NK-92 treated with Interleukin-12 subunit alpha and Interleukin-12 subunit beta, amount 100 ng/mL, for 24 hours (cell line): ENCODE results near the gene PIP5K1B.

Source experiments
- DNase-seq: peaks from one replicate; lab custom pipeline; 2025; lab: John Stamatoyannopoulos, UW

Gene PIP5K1B

DNA sequence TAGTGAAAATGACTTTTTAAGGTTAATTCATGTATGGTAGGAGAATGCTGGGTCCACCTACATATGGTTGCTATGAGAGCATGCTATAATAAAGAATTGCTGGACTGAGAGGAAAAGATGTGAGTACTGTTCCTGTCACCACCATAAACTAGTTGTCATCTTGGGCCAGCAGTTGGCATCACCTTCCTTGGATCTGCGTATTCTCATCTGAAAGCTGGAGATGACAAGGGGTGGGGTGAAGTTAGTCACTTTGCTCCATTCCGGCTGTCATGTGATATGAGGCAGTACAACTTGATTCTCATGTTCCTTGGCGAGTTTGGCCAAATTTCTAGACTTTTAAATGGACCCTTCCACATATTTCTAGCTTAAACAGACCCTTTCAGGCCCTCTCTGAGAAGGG lies 33.3 kb downstream of the PIP5K1B start:
- no peak for DNase-seq

DNA sequence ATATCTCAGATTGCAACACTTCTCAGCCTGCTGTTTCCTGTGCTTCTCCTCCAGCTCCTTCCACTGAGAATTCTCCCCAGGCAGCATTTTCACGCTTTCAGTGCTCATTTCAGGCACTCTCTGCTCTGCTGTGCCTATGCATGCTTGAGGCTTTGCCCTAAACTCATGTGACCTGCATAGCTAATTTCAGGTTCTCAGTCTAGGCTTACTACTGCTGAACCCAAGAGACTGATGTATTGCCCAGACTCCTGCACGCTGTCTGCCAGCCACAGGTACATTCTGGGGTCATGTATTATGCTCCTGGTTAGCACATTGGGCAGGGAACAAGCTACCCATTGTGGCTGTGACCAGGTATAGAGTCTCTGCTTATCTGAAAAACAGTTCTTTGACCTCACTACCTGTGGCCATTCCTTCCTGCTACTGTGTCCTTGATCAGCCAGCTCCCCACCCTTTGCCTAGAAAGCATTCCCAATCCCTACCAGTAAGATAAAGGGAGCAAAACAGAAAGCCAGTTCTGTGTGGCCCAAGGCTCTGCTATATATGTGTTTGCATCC lies 34.7 kb downstream of the PIP5K1B start:
- DNase-seq, result no peak

DNA sequence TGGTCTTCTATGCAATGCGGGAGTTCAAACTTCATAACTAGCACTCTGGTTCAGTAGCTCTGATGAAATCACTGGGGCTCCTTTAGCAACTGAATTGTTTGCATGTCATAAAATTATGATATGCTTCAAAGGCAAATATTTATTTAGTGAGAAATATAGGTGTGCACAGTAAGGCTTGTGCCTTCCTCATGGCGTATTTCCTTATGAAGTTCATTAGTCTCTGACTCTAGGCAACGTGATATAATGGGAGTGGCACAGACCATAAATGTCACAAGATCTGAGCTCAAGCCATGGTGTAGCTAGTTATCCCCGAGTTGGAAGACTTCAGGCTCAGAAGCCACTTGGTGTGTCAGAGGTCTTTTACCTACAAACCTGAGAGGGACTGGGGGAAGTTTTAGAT lies 35.5 kb downstream of the PIP5K1B start:
- no peak for DNase-seq

DNA sequence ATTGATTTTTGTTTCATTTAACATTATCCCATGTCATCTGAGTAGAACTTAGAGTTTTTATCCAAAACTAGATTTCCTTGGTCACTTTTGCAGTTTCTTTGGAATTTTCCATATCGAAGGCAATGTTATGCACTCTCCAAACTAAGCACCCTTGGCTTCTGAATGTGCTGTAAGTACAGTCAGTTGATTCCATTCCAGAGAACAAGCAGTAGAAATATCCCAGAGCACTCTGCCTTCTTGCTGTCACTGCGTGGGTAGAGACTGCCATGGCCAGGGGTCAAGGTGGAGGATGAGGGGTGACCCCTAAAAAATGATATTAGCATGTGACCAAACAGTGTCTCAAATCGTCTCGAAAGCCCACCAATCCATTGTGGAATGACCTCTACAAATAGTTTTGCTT lies 36.2 kb downstream of the PIP5K1B start:
- DNase-seq, result no peak

DNA sequence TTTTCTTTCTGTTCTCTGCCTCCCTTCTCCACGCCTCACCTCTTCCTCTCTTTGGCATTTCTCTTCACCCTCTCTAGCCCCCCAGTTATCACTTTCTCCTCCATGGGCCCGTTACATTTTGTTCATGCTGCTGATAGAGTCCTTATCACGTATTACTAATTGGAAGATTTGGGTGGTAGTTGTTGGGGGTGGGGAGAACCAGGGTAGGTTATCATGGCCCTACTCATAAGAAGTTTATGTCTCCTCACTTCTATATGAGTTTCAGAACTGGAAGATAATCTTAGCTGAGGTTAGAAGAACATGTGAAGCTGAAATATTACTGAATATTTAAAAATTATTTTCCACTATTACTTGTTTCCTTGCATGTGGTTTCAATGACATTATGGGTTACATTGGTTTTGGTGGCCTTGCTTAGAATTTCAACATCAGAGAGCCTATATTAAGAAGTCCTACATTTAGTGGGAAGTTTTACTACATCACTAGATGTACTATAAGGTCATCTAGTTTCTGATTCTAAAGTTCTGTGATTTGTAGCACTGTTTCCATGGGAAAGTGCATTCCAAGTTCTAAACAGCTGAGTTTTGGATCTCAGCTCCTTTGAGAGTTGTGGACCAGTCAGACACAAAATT lies 36.8 kb downstream of the PIP5K1B start:
- DNase-seq, result no peak

DNA sequence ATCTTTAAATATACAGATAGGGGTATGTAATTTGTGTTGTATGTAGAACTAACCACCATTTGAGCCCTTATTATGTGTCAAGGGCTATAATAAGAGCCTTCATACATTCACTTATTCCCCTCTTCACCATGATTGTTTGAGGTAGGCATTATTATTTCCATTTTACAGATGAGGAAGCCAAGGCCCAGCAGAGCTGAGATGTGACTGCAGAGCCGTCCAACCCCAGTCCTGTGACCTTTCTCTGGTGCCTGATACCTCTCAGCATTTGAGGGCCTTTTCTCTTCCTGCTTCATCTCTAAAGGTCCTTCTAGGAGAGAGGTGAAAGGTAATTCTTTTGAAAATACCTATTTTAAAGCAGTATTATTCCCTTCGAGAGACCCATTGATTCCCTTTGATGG lies 37.3 kb downstream of the PIP5K1B start:
- no peak for DNase-seq

DNA sequence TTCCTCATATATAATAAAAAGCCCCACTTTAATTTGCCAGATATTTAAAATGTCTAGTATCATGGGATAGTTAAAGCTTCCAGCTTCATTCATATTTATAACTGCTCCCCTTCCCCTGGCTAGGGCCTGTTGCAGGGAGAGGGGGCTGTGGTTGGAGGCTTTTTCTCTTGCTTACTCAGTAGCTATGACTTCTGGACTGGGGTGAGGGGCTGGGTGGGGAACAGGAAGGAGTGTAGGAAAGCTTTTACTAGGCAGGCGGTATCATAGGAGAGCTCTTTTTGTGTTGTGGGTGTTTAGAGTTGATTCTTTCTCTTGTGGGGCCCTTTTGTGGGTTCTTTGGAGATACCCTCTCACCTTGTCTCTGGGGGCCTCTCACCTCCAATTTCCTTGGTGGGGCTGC lies 39.4 kb downstream of the PIP5K1B start:
- DNase-seq, result no peak

DNA sequence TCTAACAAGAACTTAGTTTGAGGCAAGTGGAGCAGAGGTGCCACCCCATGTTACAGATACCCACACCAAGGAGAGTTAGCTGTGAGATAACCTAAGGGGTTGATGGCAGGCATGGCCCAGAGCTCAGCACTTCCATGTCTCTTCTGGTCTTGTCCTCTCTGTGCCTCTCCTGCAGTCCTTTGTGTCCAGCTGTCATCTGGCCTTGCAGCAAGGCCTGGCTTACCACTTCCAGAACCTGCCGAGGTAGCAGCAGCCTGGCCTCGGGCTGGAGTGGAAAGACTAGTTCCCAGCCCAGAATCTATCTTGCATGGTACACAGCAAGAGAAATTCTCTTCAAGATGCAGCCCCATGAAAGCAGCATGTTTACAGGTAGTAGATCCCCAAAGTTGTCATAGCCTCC lies 41.5 kb downstream of the PIP5K1B start:
- no peak for DNase-seq

DNA sequence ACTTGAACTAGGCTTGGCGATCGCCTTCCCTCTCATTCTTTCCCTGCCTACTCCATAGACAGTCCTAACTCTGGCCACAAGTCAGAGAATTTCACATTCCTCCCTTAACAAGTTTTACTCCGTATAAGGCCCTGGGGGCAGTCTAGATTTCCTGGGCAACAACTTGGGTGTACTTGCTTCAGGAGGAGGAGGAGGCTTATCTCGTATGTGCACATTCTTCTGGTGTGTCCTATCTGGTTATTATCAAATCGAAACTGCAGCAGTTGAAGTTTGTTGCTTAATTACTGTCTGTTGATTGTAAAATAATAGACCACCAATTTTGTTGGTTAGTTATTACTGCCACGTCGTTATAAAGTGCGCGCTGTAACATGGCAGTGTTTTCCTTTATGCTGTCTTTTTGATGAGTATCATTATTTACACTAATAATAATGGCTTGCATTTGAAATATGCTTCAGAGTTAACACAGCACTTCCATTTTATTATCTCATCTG lies 42.0 kb downstream of the PIP5K1B start:
- DNase-seq, result no peak

DNA sequence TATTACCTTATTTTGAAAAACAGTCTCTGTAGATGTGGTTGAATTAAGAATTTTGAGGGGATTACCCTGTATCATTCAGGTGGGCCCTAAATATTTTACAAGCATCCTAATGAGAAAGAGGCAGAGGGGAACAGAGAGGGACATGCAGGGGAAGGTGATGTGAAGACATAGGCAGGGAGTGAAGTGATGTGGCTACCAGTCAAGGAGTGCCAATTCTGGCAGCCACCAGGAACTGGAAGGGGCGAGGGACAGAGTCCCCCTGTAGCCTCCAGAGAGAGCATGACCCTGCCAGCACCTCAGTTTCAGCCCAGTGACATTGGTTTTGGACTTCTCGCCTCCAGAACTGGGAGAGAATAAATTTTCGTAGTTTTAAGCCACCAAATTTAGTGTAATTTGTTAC lies 44.1 kb downstream of the PIP5K1B start:
- no peak for DNase-seq

DNA sequence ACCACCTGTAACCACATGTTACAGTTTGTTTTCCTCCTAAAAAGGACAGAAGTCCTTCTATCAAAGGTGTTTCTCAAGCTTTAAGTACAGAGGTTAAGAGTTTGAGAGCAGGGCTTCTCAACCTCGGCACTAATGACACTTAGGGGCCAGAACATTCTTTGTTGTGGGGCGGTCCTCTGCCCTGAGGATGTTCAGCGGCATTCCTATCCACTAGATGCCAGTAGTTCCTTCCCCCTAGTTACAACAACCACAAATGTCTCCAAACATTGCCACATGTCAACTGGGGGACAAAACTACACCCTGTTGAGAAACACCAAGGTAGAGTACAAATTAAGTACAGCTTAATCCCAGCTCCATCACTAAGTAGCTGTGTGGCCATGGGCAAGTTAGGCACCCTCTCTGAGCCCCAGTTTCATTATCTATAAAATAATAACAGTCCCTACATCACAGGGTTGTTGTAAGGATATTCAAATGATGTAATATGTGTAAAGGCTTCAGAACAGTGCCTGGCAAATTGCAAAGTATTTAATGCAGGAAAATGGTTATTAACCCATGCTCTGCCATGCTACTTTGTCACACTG lies 44.6 kb downstream of the PIP5K1B start:
- no peak for DNase-seq

DNA sequence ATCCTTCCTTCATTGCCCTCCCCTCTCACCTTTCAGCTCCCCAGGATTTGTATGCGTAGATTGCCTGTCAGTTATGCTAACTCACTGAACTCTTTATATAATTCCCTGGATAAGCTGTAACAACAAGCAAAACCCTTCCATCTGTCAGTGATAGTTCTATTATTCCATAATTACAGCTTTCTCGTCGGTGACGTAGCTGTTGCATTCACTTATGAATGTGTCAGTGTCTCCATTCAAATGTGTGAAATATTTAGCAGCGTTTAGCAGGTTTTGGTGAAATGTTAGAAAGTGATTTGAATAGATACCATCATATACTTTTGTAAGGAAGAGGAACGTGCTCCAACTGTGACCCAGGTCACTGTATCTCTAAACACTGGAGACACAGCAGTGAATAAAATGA lies 45.2 kb downstream of the PIP5K1B start:
- no peak for DNase-seq

DNA sequence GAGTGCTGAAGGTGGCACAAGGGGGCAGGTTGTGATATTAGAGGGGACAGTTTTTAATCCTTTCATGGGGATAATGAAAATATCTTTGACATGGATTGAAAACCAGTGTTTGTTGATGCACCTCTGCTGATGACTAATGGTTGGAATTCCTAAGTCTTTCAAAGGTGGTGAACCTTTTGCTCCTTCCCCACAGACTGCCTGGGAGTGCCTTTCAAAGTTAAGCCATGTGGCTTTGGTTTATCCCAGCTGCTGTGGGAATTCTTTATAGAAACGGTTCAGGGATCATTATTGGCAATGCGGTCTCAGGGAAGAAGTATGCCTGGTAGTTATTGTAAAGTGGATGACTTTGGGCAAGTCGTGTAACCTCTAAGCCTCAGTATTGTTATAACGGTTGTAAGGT lies 45.7 kb downstream of the PIP5K1B start:
- no peak for DNase-seq

DNA sequence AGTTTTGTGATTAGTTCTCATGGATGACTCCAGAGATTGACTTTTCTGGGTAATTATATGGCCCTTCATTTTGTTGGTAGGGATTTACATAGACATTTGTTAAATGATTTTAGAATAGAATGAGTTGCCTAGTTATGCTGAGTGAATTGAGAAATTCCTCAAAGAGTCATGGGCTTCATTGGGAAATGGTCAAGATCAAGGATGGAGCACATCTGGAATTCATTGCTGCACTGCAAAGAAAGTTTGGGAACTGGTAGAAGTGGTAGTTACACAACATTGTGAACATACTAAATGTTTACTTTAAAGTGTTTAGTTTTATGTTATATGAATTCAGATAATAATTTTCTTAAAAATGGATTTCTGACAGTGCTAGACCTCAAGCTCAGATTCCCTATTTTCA lies 46.5 kb downstream of the PIP5K1B start:
- no peak for DNase-seq

DNA sequence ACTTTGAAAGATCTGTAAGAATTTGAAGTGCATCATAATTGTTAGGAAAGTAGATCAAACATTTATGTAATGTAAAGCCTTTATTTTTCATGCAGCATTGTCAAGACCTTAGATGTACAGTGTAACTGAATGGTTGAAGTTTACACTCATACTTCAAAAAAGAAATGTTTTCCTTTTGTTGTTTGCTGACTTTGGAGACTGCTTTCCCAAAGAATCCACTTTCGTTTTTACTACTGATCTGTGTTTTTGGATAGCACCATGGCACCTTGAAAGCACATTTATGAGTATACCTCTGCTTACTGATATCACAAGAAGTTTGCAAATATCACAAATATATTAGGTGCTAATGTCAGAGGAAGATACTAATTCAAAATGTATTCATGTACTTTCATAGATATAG lies 50.0 kb downstream of the PIP5K1B start:
- no peak for DNase-seq

DNA sequence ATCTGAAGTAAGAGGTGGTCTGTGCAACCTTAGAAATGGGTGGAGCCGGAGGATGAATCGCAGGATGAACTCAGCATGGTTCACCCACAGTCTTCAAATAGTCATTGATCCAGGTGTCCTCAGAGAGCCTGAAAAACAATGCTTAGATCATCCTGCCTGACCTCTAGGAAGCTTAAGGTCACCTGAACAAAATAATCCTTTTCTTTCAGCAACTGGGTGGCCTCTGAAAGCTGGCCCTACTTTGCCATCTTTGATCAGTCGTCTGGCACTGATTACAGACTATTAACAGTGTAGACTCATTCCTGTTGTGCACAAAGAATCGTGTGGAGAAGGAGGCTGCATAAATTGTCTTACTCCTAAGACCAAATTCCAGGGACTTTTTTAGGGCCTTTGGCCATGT lies 50.7 kb downstream of the PIP5K1B start:
- no peak for DNase-seq

DNA sequence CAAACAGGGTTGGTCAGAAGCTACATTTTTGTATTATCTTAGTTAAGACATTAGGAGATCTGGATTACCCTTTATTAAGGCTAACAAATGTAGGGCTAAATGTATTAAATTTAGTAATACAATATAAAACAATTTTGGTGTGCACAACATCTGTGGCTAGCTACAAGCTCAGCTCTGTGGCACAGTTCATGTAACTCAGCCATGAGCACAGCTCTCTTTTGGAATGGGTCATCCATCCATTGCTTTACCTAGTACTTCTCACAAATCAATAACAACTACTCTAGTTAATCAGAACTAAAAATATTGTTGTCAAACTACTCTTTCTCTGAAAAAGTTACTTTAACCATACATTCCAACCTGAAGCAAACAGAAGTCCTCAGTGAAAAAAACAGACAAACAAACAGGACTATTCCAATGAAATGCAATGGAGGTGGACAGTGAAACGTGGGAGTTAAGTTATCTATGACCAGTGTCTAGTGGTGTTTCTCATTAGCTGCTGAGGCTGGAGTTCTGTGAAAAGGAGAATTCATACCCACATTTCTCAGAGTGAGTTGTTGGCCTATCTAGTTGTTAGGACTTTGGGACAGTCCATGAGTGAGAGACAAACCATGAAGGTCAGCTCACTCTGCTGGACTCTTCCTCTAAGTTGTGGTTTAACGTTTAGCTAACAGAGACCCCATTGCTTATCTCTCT lies 55.1 kb downstream of the PIP5K1B start:
- no peak for DNase-seq

DNA sequence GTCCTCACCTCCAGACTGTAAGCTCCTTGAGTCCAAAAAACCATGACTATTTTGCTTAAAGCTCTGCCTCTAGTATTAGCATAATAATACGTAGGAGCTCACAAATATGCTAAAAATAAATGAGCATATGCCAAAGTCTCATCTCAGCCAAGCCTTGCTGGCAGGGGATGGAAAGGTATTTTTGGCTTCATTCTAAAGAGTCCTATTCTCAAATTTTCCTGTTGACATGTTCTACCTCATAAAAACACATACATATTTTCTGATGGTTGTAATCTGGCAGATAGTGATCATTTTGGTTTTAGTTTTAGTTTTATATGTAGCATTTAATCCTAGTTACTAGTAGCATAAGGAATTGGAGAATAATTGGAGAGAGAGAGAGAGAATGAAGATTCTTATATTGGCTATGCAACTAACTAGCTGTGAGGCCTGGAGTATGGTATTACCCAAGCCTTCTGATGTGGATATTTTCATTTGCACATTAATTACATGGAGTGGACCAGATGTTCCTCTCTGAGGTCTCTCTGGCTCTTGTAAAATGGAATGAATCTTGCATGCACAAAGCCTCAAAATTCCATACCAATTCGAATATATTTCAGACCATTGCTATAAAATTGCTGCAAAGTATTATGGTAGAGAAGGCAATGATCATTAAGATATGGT lies 55.8 kb downstream of the PIP5K1B start:
- DNase-seq, result no peak

DNA sequence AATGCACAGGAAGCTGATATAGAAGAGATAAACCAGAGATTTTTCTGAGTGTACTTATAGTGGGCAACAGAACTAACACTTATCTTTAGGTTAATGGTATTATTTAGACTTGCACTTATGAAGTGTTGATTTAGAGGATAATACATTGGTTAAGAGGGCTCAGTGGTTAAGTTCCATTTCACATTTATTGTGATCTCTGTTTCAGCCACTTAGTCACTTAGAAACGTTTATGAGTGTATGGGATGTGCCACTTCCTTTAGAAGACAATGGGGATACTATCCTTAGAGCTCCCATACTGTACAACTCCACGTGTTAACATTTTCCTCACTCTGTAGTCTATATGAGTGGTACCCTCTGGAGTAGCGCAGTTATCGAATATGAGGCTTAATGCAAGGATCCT lies 57.5 kb downstream of the PIP5K1B start:
- no peak for DNase-seq

DNA sequence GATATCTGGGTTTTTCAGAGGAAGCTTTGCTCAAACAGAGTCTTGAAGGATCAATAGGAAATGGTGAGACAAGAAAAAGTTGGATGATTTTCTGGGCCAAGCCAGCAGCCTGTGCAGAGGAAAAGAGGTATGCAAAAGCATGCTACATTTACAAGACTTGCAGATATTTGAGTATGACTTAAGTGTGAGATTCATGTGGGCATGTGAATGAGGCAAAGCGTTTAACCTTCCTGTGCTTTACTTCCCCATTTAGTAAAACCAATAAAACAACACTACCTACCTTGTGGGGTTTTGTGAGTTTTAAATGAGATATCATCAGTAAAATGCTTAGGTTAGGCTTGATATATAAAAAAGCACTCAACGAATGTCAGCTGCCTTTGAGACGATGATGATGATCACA lies 58.1 kb downstream of the PIP5K1B start:
- no peak for DNase-seq

DNA sequence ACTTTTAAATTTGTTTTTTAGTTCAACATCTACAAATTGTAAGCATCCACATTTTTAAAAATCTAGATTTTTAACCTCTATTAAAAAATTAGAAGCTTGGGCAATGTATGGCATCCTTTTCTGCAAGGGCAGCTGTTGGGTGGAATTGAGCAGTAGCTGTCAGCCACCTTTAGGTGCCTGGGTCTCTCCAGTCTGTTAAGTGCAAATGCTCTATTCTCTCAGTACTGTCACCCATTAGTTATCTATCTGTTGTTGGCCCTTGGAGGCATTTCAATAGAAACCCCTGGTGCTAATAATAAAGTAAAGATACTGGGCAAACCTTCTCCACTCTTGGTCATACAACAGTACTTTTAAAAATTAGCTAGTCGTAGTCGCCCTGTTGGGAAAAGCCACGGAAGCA lies 63.6 kb downstream of the PIP5K1B start:
- DNase-seq, result no peak

DNA sequence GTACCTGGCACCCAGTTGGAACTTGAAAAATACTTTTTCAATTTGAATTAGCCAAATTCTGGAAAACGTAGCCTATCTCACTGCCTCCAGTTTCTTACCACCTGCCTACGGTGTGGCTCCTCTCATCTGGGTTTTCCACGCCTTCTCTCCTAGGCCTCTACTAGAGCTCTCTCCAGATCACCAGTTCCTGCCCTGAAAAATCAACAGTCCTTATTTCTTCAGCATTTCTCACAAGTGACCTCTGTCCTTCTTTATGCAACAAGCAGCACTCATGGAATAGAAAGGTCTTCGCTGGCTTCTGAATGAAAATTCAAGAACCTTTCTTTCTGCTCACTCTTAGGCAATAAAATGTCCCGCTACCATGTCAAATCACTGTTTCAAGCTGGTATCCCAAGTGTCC lies 64.8 kb downstream of the PIP5K1B start:
- DNase-seq, result no peak

DNA sequence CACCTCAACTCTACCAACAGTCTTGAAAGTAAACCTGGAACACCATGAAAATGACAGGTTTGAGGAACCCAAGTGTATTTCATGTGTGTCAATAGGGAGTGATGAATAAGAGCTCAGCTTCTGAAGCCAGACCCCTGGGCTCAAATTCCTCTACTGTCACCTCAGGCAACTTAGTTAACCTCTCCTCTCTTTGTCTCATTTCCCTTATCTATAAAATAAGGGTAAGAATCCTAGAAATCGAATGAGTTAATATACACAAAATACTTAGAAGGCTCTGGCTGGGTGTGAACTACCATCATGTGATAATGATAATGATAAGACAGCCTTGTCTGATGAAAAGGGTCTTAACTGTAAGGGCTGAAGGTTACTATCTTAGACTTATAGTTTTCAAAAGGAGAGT lies 66.3 kb downstream of the PIP5K1B start:
- DNase-seq, result no peak
